Measurements from ENCODE around the gene C1QTNF8.

GRCh38 chr16:1084971-1085370, 11.1 kb downstream of the C1QTNF8 start:
- TF ChIP-seq CTCF (IDR thresholded peaks at IDR 0.05; ENCODE audit: low read depth, low read length) (no peak), EZH2phosphoT487 (IDR thresholded peaks at IDR 0.05; ENCODE audit: low read depth) (no peak)

Data from OCI-LY3 (cell line).